A673 (cell line): ENCODE measurements around the gene USP22. TPM values are rescaled to one million over a fixed set of nuclear protein-coding genes. Genes with fewer than 3 reads are reported as not detected.

Experiments used
- BruUV-seq: library from RNA; stranded (reverse); fragments of 400-500 nt; replicated peaks from 2 replicates; lab custom pipeline; 2021; lab: Mats Ljungman, UMichigan
- CTCF ChIA-PET: fragments of 300-600 bp; sonication (Branson Sonifier 250); formaldehyde crosslinking; loops from one replicate; lab custom pipeline; 2022; ENCODE audit warnings: antibody characterized with exemption; lab: Charles Lee
- POLR2A ChIA-PET: fragments of 300-600 bp; sonication (Branson Sonifier 250); formaldehyde crosslinking; loops from one replicate; lab custom pipeline; 2022; ENCODE audit warnings: antibody characterized with exemption; ENCODE audit not compliant: low non-redundant PET; lab: Charles Lee
- DNase-seq: peaks from one replicate; pipeline ENCODE4 v3.0.0-alpha.2; 2015; ENCODE audit warnings: low spot score
- H3K27ac ChIP-seq: fragments of 200-600 bp; sonication (generic); 2 replicates; pipeline ENCODE4 v1.5.1; 2016; ENCODE audit warnings: mixed run types, low read depth, mild to moderate bottlenecking, mixed read lengths, antibody characterized with exemption, low read length; ENCODE audit not compliant: poor library complexity, severe bottlenecking
- H3K27me3 ChIP-seq: fragments of 200-600 bp; sonication (generic); replicated peaks from 2 replicates; pipeline ENCODE4 v1.6.1; 2017; ENCODE audit warnings: mixed run types, low read depth, mild to moderate bottlenecking, mixed read lengths, antibody characterized with exemption, low read length; ENCODE audit not compliant: insufficient read depth, poor library complexity
- H3K36me3 ChIP-seq: fragments of 200-600 bp; sonication (generic); 2 replicates; pipeline ENCODE4 v1.6.1; 2016; ENCODE audit warnings: mixed run types, mild to moderate bottlenecking, mixed read lengths, antibody characterized with exemption, low read length; ENCODE audit not compliant: insufficient read depth, poor library complexity, severe bottlenecking
- H3K4me1 ChIP-seq: fragments of 200-600 bp; sonication (generic); 2 replicates; pipeline ENCODE4 v1.6.1; 2017; ENCODE audit warnings: mixed run types, mild to moderate bottlenecking, mixed read lengths, antibody characterized with exemption, low read length; ENCODE audit not compliant: insufficient read depth, poor library complexity, severe bottlenecking
- H3K4me3 ChIP-seq: fragments of 200-600 bp; sonication (generic); 2 replicates; pipeline ENCODE4 v1.5.1; 2016; ENCODE audit warnings: low read depth, mixed run types, mild to moderate bottlenecking, mixed read lengths, low read length; ENCODE audit not compliant: poor library complexity, severe bottlenecking
- H3K9me3 ChIP-seq: fragments of 200-600 bp; sonication (generic); 2 replicates; pipeline ENCODE4 v1.6.1; 2016; ENCODE audit warnings: mixed run types, low read depth, mild to moderate bottlenecking, mixed read lengths, antibody characterized with exemption, low read length; ENCODE audit not compliant: poor library complexity, severe bottlenecking
- CTCF ChIP-seq: fragments of 300-800, 200-600 bp; sonication (generic); conservative IDR thresholded peaks from 2 replicates; pipeline ENCODE4 v1.5.1; 2017; ENCODE audit warnings: low read depth, mild to moderate bottlenecking, antibody characterized with exemption, low read length, moderate library complexity, mixed read lengths
- EZH2 ChIP-seq: fragments of 200-600 bp; sonication (generic); IDR thresholded peaks from 2 replicates; pipeline ENCODE4 v1.6.1; 2017; ENCODE audit warnings: borderline replicate concordance, low read depth, mild to moderate bottlenecking, mixed read lengths, antibody characterized with exemption, low read length; ENCODE audit not compliant: poor library complexity, severe bottlenecking
- intact Hi-C: fragments of 100-400 bp; cut with micrococcal nuclease; formaldehyde crosslinking; loops from one replicate; pipeline ENCODE4 v1.10.0; 2022; ENCODE audit not compliant: unreplicated experiment
- total RNA-seq: library from RNA; stranded (reverse); gene quantifications from 2 replicates; pipeline ENCODE4 v1.2.3, GENCODE V29; 2021

Gene USP22
- total RNA-seq, 1 experiment from 2014 or later = 288 TPM

GRCh38 chr17:21043296-21044232, 753 bp upstream of the USP22 start:
- H3K27ac ChIP-seq = peak overlapping the region; percentile 95
- TF ChIP-seq EZH2 (no peak), CTCF (peak; percentile 91)
- peak; percentile 99 for DNase-seq
- H3K27me3 ChIP-seq = no peaks in the 10 kb centered on the region
- peaks cover 14% of the 10 kb centered on the region for H3K4me1 ChIP-seq
- H3K9me3 ChIP-seq = no peaks in the 10 kb centered on the region
- H3K4me3 ChIP-seq = peak overlapping the region; percentile 61
- TSS peak; percentile 72 for BruUV-seq
- CTCF ChIA-PET = interaction anchor here (0.8 to 1.6 kb wide), 3 partner anchors 23 to 56 kb away, joined by 5 to 13 read pairs (median 5); no protein-coding TSS in a partner anchor
- H3K36me3 ChIP-seq = peaks cover 11% of the 10 kb centered on the region
- intact Hi-C loops = loop anchor here (2.0 to 5.0 kb wide), 2 partner anchors 169 to 241 kb away; partner anchors contain the start of genes MAP2K3 and TMEM11
- POLR2A ChIA-PET = interaction anchor here (0.6 to 1.4 kb wide), 3 partner anchors 18 to 1395 kb away, joined by 9 to 12 read pairs (median 11); partner anchors contain the start of gene ALDH3A2

- peaks cover 17% of the 10 kb centered on the region for H3K4me1 ChIP-seq
- peak overlapping the region; percentile 100 for H3K27ac ChIP-seq
- TF ChIP-seq CTCF = no peak
- no peak for TF ChIP-seq EZH2
- no peaks in the 10 kb centered on the region for H3K9me3 ChIP-seq
- no peaks in the 10 kb centered on the region for H3K27me3 ChIP-seq
- BruUV-seq = TSS peak; percentile 41
- POLR2A ChIA-PET = no interaction called here
- intact Hi-C loops = loop anchor here (1.0 to 5.0 kb wide), 3 partner anchors 57 to 243 kb away; partner anchors contain the start of genes MAP2K3 and TMEM11
- H3K4me3 ChIP-seq = peak overlapping the region; percentile 99
- CTCF ChIA-PET = interaction anchor here (0.5 kb wide), 1 partner anchor 58 kb away, joined by 3 read pairs; no protein-coding TSS in a partner anchor
- peaks cover 27% of the 10 kb centered on the region for H3K36me3 ChIP-seq
- DNase-seq = peak; percentile 89
Observed at GRCh38 chr17:21041741-21042457, 912 bp downstream of the USP22 start.
